HG02798 (cell line): ENCODE data around the gene NMT1.

ENCODE experiments used
- ATAC-seq: cut with Tn5 transposase; IDR thresholded peaks from one replicate; pipeline ENCODE4 v1.9.1; 2021; ENCODE audit warnings: mild to moderate bottlenecking; ENCODE audit not compliant: unreplicated experiment, poor library complexity

Gene NMT1

GRCh38 chr17:45131616-45132319, 70.7 kb downstream of the NMT1 start:
- ATAC-seq: no peak

- no peak for ATAC-seq
Measured at GRCh38 chr17:45132320-45132571, 71.1 kb downstream of the NMT1 start, which contains the start of gene PLCD3. TSS of gene PLCD3 (minus strand) at chr17:45132515. CDS start at chr17:45132410, 105 bp downstream.

GRCh38 chr17:45132572-45133463, 71.7 kb downstream of the NMT1 start:
- peak; percentile 31 for ATAC-seq

- ATAC-seq: peak; percentile 85
Measured at GRCh38 chr17:45135192-45135977, 74.3 kb downstream of the NMT1 start, which contains the start of gene ACBD4. TSS of gene ACBD4 (plus strand) at chr17:45135687. CDS start at chr17:45136145, 458 bp downstream.

- ATAC-seq: no peak
Measured at GRCh38 chr17:45135978-45136791, 75.1 kb downstream of the NMT1 start.

GRCh38 chr17:45136846-45137560, 75.9 kb downstream of the NMT1 start:
- no peak for ATAC-seq

GRCh38 chr17:45137561-45138305, 76.6 kb downstream of the NMT1 start:
- ATAC-seq: no peak

- no peak for ATAC-seq
Measured at GRCh38 chr17:45138911-45139532, 77.9 kb downstream of the NMT1 start.

GRCh38 chr17:45139533-45139920, 78.4 kb downstream of the NMT1 start:
- ATAC-seq: no peak

- no peak for ATAC-seq
Measured at GRCh38 chr17:45143094-45143670, 82.1 kb downstream of the NMT1 start.

- no peak for ATAC-seq
Measured at GRCh38 chr17:45143767-45144198, 82.7 kb downstream of the NMT1 start.

- ATAC-seq: no peak
Measured at GRCh38 chr17:45144199-45145034, 83.3 kb downstream of the NMT1 start.

- ATAC-seq: no peak
Measured at GRCh38 chr17:45145035-45145389, 83.9 kb downstream of the NMT1 start.

GRCh38 chr17:45146166-45146565, 85.0 kb downstream of the NMT1 start:
- no peak for ATAC-seq

GRCh38 chr17:45146592-45146889, 85.4 kb downstream of the NMT1 start:
- ATAC-seq: no peak

GRCh38 chr17:45146890-45147580, 85.9 kb downstream of the NMT1 start:
- ATAC-seq: no peak
